Stimulated activated naive B cell treated with anti-CD40 and anti-IgM and Interleukin-4, amounts not matched to agents 10 μg/mL and 1 μg/mL and 100 μg/mL, for 72 hours (primary cell): ENCODE results near the gene GTPBP6.
"Not testable (repeated sequence)": the region's sequence is repeated elsewhere in the genome, so short reads cannot be mapped to it uniquely, and the experiment has no call there.

Experiments
- ATAC-seq, 2 donors: fragments of 150-1000 bp; cut with Tn5 transposase; replicated peaks; 2 replicates each; pipeline ENCODE4 v1.10.0; 2021; ENCODE audit warnings: moderate library complexity in 1 of 2
- DNase-seq: peaks from one replicate; pipeline ENCODE4 v3.0.0; 2021
- H3K27ac Mint-ChIP-seq: one replicate; pipeline ENCODE4 v1.8.0; 2022; ENCODE audit warnings: mild to moderate bottlenecking, mixed read lengths
- H3K27me3 Mint-ChIP-seq, 2 donors: one replicate each; pipeline ENCODE4 v1.8.0; 2022; ENCODE audit warnings: mixed read lengths in 2 of 2
- H3K36me3 Mint-ChIP-seq, 2 donors: one replicate each; pipeline ENCODE4 v1.8.0; 2022; ENCODE audit warnings: mixed read lengths in 2 of 2, mild to moderate bottlenecking in 1 of 2
- H3K4me1 Mint-ChIP-seq, 2 donors: one replicate each; pipeline ENCODE4 v1.8.0; 2022; ENCODE audit warnings: mixed read lengths in 2 of 2, mild to moderate bottlenecking in 1 of 2
- H3K4me3 Mint-ChIP-seq, 2 donors: one replicate each; pipeline ENCODE4 v1.8.0; 2022; ENCODE audit warnings: mild to moderate bottlenecking in 2 of 2, mixed read lengths in 2 of 2, moderate library complexity in 1 of 2
- H3K9me3 Mint-ChIP-seq, 2 donors: one replicate each; pipeline ENCODE4 v1.8.0; 2022; ENCODE audit warnings: mixed read lengths in 2 of 2, mild to moderate bottlenecking in 1 of 2

GTPBP6 gene

GRCh38 chrX:274904-275475 is 43.6 kb downstream of the GTPBP6 start:
- DNase-seq, result no peak
- peaks cover 17 to 36% of the 10 kb centered on the region in 2 donors for H3K27me3 Mint-ChIP-seq

GRCh38 chrX:270848-271367 is 47.7 kb downstream of the GTPBP6 start:
- Mint-ChIP-seq H3K4me3 (no peak overlapping the region), H3K9me3 (no peaks in the 10 kb centered on the region), H3K27ac (no peak overlapping the region)

More at GRCh38 chrX:274904-275475, 43.6 kb downstream of the GTPBP6 start:
- Mint-ChIP-seq H3K27ac (no peak overlapping the region), H3K36me3 (peaks cover 0 to 1% of the 10 kb centered on the region in 2 donors), H3K9me3 (no peaks in the 10 kb centered on the region), H3K4me1 (peaks cover 11 to 32% of the 10 kb centered on the region in 2 donors), H3K4me3 (peak overlapping the region; percentile 69 to 73)
- no peak for ATAC-seq

GRCh38 chrX:267771-268261 is 50.8 kb downstream of the GTPBP6 start:
- Mint-ChIP-seq H3K9me3 (no peaks in the 10 kb centered on the region), H3K27ac (no peak overlapping the region), H3K4me1 (no peaks in the 10 kb centered on the region), H3K36me3 (no peaks in the 10 kb centered on the region), H3K4me3 (no peak overlapping the region), H3K27me3 (no peaks in the 10 kb centered on the region)
- DNase-seq, result no peak
- no peak for ATAC-seq

More at GRCh38 chrX:270848-271367, 47.7 kb downstream of the GTPBP6 start:
- Mint-ChIP-seq H3K36me3 (no peaks in the 10 kb centered on the region), H3K27me3 (peaks cover 5 to 6% of the 10 kb centered on the region in 2 donors), H3K4me1 (peaks cover 3 to 7% of the 10 kb centered on the region in 2 donors)
- DNase-seq, result no peak
- no peak for ATAC-seq

GRCh38 chrX:265502-265901 is 53.1 kb downstream of the GTPBP6 start:
- no peak for ATAC-seq
- no peaks in the 10 kb centered on the region for H3K36me3 Mint-ChIP-seq
- DNase-seq, result no peak
- H3K27me3 Mint-ChIP-seq, result no peaks in the 10 kb centered on the region
- H3K9me3 Mint-ChIP-seq, result no peaks in the 10 kb centered on the region
- H3K4me3 Mint-ChIP-seq, result no peak overlapping the region
- H3K27ac Mint-ChIP-seq, result no peak overlapping the region
- no peaks in the 10 kb centered on the region for H3K4me1 Mint-ChIP-seq

GRCh38 chrX:264634-265455 is 53.8 kb downstream of the GTPBP6 start:
- Mint-ChIP-seq H3K27me3 (no peaks in the 10 kb centered on the region), H3K36me3 (no peaks in the 10 kb centered on the region), H3K4me3 (no peak overlapping the region), H3K27ac (no peak overlapping the region), H3K4me1 (no peaks in the 10 kb centered on the region), H3K9me3 (no peaks in the 10 kb centered on the region)
- DNase-seq, result no peak
- ATAC-seq, result no peak

GRCh38 chrX:264006-264405 is 54.6 kb downstream of the GTPBP6 start:
- H3K27me3 Mint-ChIP-seq, H3K9me3 Mint-ChIP-seq, H3K4me3 Mint-ChIP-seq, H3K4me1 Mint-ChIP-seq, ATAC-seq, DNase-seq, H3K27ac Mint-ChIP-seq, H3K36me3 Mint-ChIP-seq: not testable (repeated sequence)

GRCh38 chrX:262381-262909 is 56.2 kb downstream of the GTPBP6 start:
- no peak overlapping the region for H3K27ac Mint-ChIP-seq
- H3K9me3 Mint-ChIP-seq, result no peaks in the 10 kb centered on the region
- ATAC-seq (no peak), DNase-seq (no peak)
- no peaks in the 10 kb centered on the region for H3K36me3 Mint-ChIP-seq
- no peaks in the 10 kb centered on the region for H3K4me1 Mint-ChIP-seq
- H3K4me3 Mint-ChIP-seq, result no peak overlapping the region
- no peaks in the 10 kb centered on the region for H3K27me3 Mint-ChIP-seq

GRCh38 chrX:261919-262352 is 56.7 kb downstream of the GTPBP6 start:
- no peak for DNase-seq
- Mint-ChIP-seq H3K27me3 (no peaks in the 10 kb centered on the region), H3K36me3 (no peaks in the 10 kb centered on the region), H3K27ac (no peak overlapping the region), H3K4me1 (no peaks in the 10 kb centered on the region), H3K4me3 (no peak overlapping the region), H3K9me3 (no peaks in the 10 kb centered on the region)
- ATAC-seq, result no peak

- no peak for DNase-seq
- Mint-ChIP-seq H3K4me3 (no peak overlapping the region), H3K9me3 (no peaks in the 10 kb centered on the region), H3K36me3 (no peaks in the 10 kb centered on the region), H3K4me1 (no peaks in the 10 kb centered on the region), H3K27ac (no peak overlapping the region), H3K27me3 (no peaks in the 10 kb centered on the region)
- ATAC-seq, result no peak
These were observed 57.3 kb downstream of the GTPBP6 start for GRCh38 chrX:261167-261918.

- Mint-ChIP-seq H3K27me3 (no peaks in the 10 kb centered on the region), H3K36me3 (no peaks in the 10 kb centered on the region), H3K4me3 (peak overlapping the region in 1 of 2 donors; percentile 56), H3K27ac (peak overlapping the region; percentile 47), H3K9me3 (no peaks in the 10 kb centered on the region), H3K4me1 (no peaks in the 10 kb centered on the region)
- no peak for DNase-seq
- ATAC-seq, result peak in 1 of 2 donors; percentile 56
These were observed 58.8 kb downstream of the GTPBP6 start for GRCh38 chrX:259692-260355.

GRCh38 chrX:258291-259040 is 60.1 kb downstream of the GTPBP6 start:
- Mint-ChIP-seq H3K27ac (no peak overlapping the region), H3K36me3 (no peaks in the 10 kb centered on the region), H3K27me3 (no peaks in the 10 kb centered on the region), H3K4me1 (no peaks in the 10 kb centered on the region), H3K9me3 (no peaks in the 10 kb centered on the region), H3K4me3 (no peak overlapping the region)
- ATAC-seq (no peak), DNase-seq (no peak)

- DNase-seq (no peak), ATAC-seq (no peak)
- Mint-ChIP-seq H3K36me3 (peaks cover 0 to 1% of the 10 kb centered on the region in 2 donors), H3K4me3 (no peak overlapping the region), H3K9me3 (peaks cover 1 to 2% of the 10 kb centered on the region in 2 donors), H3K4me1 (peaks cover 1 to 2% of the 10 kb centered on the region in 2 donors), H3K27me3 (no peaks in the 10 kb centered on the region), H3K27ac (no peak overlapping the region)
These were observed 60.8 kb downstream of the GTPBP6 start for GRCh38 chrX:257681-258289.

GRCh38 chrX:257054-257453 is 61.5 kb downstream of the GTPBP6 start:
- not testable (repeated sequence) for H3K27me3 Mint-ChIP-seq, ATAC-seq, H3K4me1 Mint-ChIP-seq, DNase-seq, H3K27ac Mint-ChIP-seq, H3K4me3 Mint-ChIP-seq, H3K9me3 Mint-ChIP-seq, H3K36me3 Mint-ChIP-seq
